GM23248 (cell line): ENCODE measurements around the gene TRPM3.

Experiments used
- EZH2 ChIP-seq: fragments of 200-600 bp; sonication (generic); IDR thresholded peaks from 2 replicates; pipeline ENCODE4 v1.6.1; 2018; ENCODE audit warnings: antibody characterized with exemption, mild to moderate bottlenecking; ENCODE audit not compliant: insufficient read depth, poor library complexity, severe bottlenecking
- EZH2phosphoT487 ChIP-seq: fragments of 200-600 bp; sonication (generic); IDR thresholded peaks from 2 replicates; pipeline ENCODE4 v1.6.1; 2018; ENCODE audit warnings: antibody characterized with exemption, moderate library complexity, mild to moderate bottlenecking, low read depth; ENCODE audit not compliant: insufficient read depth

DNA sequence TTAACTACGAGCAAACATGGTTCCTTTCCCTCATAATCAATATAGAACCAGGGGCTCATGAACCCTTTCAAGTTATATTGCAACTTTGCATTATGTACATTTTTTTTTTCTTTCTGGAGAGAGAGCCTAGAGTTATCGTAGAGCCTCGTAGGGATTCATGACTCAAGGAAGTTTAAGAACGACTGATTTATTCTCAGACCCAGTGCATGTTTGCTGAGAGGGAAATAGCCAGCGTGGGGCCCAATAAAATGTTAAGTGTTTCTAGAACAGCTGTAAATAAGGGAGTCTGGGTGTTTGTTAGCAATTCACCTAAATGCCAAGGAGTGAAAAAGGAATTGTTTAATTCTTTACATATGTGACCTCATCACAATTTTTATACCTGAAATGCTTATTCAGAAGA is 587.9 kb downstream of the TRPM3 start:
- no peak for TF ChIP-seq EZH2
- TF ChIP-seq EZH2phosphoT487, result no peak
